Measurements from ENCODE around the gene FAT2.

Gene FAT2, protein sequence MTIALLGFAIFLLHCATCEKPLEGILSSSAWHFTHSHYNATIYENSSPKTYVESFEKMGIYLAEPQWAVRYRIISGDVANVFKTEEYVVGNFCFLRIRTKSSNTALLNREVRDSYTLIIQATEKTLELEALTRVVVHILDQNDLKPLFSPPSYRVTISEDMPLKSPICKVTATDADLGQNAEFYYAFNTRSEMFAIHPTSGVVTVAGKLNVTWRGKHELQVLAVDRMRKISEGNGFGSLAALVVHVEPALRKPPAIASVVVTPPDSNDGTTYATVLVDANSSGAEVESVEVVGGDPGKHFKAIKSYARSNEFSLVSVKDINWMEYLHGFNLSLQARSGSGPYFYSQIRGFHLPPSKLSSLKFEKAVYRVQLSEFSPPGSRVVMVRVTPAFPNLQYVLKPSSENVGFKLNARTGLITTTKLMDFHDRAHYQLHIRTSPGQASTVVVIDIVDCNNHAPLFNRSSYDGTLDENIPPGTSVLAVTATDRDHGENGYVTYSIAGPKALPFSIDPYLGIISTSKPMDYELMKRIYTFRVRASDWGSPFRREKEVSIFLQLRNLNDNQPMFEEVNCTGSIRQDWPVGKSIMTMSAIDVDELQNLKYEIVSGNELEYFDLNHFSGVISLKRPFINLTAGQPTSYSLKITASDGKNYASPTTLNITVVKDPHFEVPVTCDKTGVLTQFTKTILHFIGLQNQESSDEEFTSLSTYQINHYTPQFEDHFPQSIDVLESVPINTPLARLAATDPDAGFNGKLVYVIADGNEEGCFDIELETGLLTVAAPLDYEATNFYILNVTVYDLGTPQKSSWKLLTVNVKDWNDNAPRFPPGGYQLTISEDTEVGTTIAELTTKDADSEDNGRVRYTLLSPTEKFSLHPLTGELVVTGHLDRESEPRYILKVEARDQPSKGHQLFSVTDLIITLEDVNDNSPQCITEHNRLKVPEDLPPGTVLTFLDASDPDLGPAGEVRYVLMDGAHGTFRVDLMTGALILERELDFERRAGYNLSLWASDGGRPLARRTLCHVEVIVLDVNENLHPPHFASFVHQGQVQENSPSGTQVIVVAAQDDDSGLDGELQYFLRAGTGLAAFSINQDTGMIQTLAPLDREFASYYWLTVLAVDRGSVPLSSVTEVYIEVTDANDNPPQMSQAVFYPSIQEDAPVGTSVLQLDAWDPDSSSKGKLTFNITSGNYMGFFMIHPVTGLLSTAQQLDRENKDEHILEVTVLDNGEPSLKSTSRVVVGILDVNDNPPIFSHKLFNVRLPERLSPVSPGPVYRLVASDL (N-terminal part only)

GRCh38 chr5:151591144-151591819 is at the start of gene FAT2:
TSS of gene FAT2 (minus strand) at chr5:151591331. CDS start at chr5:151568931, 22,400 bp downstream.
- DNase-seq (ENCODE audit: low read depth in 2 of 2): no peak

GRCh38 chr5:151638619-151639018 is 47.5 kb upstream of the FAT2 start:
- no peak for DNase-seq (ENCODE audit: low read depth in 2 of 2)

DNA sequence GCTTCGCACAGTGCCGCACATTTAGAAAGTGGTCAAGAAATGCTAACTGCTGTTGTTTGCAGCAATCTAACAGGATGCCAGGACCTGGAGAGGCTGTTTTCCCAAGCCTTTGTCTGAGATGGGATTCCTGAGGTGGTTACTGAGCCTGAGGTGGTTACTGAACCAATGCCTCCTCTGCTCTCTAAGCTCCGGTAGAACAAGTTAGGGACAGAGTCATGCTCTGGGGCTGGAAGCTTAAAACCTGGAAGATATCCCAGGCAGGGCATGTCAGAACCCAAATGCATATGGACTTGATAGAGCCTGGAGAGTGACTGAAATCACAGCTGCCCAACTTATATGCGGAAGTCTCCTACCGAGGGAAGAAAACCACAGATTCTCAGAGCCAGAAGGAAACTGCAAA is 46.5 kb upstream of the FAT2 start:
- DNase-seq (ENCODE audit: low read depth in 2 of 2): no peak

DNA sequence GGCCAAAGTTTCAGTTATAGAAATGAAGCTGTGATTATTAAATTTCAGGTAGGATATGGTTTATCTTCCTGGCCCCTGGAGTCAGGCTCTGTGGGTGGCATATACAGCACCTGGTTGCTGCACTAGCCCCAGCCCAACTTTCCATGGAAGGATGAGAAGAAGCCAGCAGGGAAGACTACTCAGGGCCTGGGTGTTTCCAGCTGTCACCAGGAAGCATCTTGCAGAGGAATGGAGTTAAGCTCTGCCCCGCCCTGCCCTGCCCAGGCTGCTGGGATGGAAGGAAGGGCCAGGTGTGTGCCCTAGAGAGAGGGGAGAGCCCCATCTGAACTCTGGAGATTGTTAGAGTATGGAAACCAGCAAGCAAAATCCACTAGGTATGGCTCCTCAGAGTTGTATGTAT is 42.8 kb upstream of the FAT2 start:
- DNase-seq (ENCODE audit: low read depth in 2 of 2): no peak

DNA sequence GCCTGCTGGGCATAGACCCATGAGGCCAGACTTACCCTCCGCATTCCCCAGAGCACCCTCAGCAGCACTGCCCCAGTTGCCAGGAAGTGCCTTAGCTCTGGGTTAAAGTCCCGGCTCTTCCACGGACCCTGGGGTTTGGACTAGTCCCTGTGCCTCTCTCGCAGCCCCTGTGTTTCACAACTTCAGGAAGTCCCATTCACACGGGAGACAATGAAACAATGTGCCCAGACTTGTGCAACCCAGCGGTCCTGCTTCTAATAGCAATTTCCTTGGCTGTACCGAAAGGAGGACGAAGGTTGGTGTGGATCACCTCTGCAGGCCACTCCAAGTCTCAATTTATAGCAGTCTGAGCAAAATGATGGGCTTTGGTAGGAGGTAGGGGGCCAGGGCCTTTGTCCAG is 41.8 kb upstream of the FAT2 start:
- DNase-seq (ENCODE audit: low read depth in 2 of 2): no peak

- no peak for DNase-seq (ENCODE audit: low read depth in 2 of 2)
Measured at GRCh38 chr5:151632524-151632923, 41.4 kb upstream of the FAT2 start.

DNA sequence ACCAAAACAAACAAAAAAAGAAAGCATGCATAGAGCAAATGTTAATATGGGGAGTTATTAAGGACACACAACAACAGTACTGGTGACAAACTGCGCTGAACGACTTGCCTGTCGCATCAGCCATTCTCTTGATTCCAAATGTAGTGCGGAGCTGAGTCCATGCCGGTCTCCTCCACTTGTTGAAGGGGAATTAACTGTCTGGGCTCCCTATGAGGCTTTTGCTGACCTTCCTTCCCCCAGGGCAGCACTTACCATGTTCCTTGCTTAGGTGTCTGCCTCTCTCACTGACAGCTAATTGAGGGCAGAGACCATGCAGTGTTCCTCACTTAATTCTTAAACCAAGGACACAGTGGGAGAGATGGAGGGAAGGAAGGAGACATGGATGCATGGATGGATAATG is 40.8 kb upstream of the FAT2 start:
- no peak for DNase-seq (ENCODE audit: low read depth in 2 of 2)

DNA sequence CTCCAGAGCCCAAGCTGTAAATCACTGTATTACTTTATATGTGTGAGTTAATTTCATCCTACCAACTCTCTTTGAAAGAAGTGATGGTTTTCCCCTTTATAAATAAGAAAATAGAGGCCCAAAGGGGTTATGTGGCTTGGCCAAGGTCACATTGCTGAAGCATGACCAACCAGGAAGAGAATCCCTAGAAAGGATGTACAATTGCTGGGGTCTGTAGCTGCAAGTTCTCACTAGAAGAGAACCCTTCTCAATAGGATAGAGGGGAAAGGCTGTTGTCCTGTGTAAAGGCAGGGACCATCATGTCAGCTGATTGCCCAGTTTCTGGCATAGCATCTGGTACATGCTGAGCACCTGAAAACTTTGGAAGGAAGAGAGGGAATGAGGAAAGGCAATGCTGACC is 39.0 kb upstream of the FAT2 start:
- DNase-seq (ENCODE audit: low read depth in 2 of 2): no peak

- no peak for DNase-seq (ENCODE audit: low read depth in 2 of 2)
Measured at GRCh38 chr5:151628112-151628823, 37.1 kb upstream of the FAT2 start.

GRCh38 chr5:151627650-151628049 is 36.5 kb upstream of the FAT2 start:
- no peak for DNase-seq (ENCODE audit: low read depth in 2 of 2)

DNA sequence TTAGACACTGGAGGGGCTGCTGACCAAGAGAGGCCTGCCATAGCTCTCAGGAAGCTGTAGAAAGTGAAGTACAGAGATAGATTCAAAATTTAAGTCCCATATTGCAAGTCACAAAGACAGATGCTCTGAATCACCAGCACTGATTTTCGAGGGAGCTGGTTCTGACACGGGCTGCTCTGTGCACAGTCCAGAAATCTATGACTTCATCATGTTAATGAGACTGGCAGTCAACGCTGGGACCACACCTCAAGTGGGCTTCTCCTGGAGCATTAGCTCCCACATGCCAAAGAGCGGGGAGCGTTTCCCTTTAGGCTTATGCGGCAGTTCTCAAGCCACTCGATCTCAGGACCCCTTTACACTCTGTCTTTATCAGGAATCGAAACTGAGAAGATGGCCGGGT is 34.2 kb upstream of the FAT2 start:
- DNase-seq (ENCODE audit: low read depth in 2 of 2): no peak

DNA sequence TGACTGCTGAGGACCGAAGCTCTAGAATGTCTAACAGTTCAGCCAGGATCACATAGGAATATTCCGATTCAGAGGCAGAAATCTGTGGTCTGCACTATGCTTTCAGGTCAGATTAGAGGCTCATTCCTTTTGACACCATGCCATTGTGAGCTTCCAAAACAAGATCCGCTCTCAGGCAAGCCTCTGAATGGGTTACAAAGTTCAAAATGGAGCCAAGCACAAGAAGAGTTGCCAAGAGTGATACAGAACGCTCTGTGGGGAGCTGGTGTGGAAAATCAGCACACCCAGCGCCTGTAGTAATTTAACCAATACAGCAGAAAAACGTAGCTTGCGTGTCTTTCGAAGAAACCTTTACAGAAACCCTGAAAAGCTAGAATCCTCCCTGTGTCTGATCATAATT is 33.3 kb upstream of the FAT2 start:
- no peak for DNase-seq (ENCODE audit: low read depth in 2 of 2)

GRCh38 chr5:151622367-151623088 is 31.4 kb upstream of the FAT2 start:
- no peak for DNase-seq (ENCODE audit: low read depth in 2 of 2)

GRCh38 chr5:151620461-151620840 is 29.3 kb upstream of the FAT2 start:
- DNase-seq (ENCODE audit: low read depth in 2 of 2): no peak

- no peak for DNase-seq (ENCODE audit: low read depth in 2 of 2)
Measured at GRCh38 chr5:151619812-151620460, 28.8 kb upstream of the FAT2 start.

GRCh38 chr5:151618907-151619306 is 27.8 kb upstream of the FAT2 start:
- DNase-seq (ENCODE audit: low read depth in 2 of 2): no peak

- no peak for DNase-seq (ENCODE audit: low read depth in 2 of 2)
Measured at GRCh38 chr5:151617841-151618710, 26.9 kb upstream of the FAT2 start.

DNA sequence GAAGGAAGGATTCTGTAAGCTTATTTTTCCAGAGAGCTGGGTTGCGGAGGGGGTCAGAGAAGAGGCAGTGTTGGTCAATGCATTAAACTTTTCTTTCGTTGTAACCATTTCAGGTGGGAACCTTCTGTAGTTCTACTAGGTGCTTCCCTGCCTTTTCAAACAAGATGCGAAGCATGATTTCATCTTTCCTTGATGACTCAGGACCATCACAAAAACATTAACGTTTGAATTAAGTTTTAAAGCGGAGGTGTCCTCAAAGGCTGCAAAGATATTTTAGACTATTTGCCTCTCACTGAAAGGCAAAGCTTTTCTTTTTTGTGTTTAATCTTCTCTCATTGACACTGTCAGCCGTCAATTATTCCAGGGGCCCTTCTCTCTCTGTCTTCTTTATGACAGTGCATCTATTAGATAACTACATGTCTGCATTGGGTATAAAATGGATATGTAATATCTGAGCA is 26.3 kb upstream of the FAT2 start:
- DNase-seq (ENCODE audit: low read depth in 2 of 2): no peak

- peak in 1 of 2 donors; percentile 32 for DNase-seq (ENCODE audit: low read depth in 2 of 2)
Measured at GRCh38 chr5:151615431-151615830, 24.3 kb upstream of the FAT2 start.
